Bronchial epithelial cell (primary cell): ENCODE data around the gene VWF. TPM values are rescaled to one million over a fixed set of nuclear protein-coding genes. Genes with fewer than 3 reads are reported as not detected.

ENCODE experiments used
- DNase-seq: peaks from one replicate; pipeline ENCODE4 v3.0.0-alpha.2; 2010; ENCODE audit warnings: low read depth
- FAIRE-seq: peaks from 2 replicates; lab custom pipeline; 2011; peaks lifted over from hg19 to GRCh38; lab: Jason Lieb, UNC
- H3K27me3 ChIP-seq: 2 replicates; pipeline ENCODE4 v1.5.1; 2011; ENCODE audit warnings: low read length; ENCODE audit not compliant: control insufficient read depth, insufficient read depth
- H3K36me3 ChIP-seq: 2 replicates; pipeline ENCODE4 v1.5.1; 2011; ENCODE audit warnings: low read length; ENCODE audit not compliant: control insufficient read depth, insufficient read depth
- H3K4me3 ChIP-seq: 2 replicates; pipeline ENCODE4 v1.5.1; 2011; ENCODE audit warnings: mild to moderate bottlenecking, low read depth, low read length, control low read depth
- CTCF ChIP-seq: IDR thresholded peaks from 2 replicates; pipeline ENCODE4 v1.5.1; 2011; ENCODE audit warnings: mild to moderate bottlenecking, moderate library complexity, low read length, control low read depth, inconsistent platforms; ENCODE audit not compliant: insufficient read depth, severe bottlenecking
- total RNA-seq: library from RNA; depleted of rRNA; stranded (reverse); fragments of >200 nt; gene quantifications from 2 replicates; pipeline ENCODE4 v1.2.1, GENCODE V29; 2014

VWF gene
- total RNA-seq, 1 donor from 2014 or later, result 0.26 TPM

- Histone ChIP-seq H3K36me3 (no peaks in the 10 kb centered on the region), H3K4me3 (no peak overlapping the region), H3K27me3 (no peaks in the 10 kb centered on the region)
- TF ChIP-seq CTCF, result no peak
- no peak for FAIRE-seq
- no peak for DNase-seq
Measured at GRCh38 chr12:5902736-5903135, 221.7 kb downstream of the VWF start.

- DNase-seq, result no peak
- no peak for FAIRE-seq
- Histone ChIP-seq H3K27me3 (no peaks in the 10 kb centered on the region), H3K36me3 (no peaks in the 10 kb centered on the region), H3K4me3 (no peak overlapping the region)
- no peak for TF ChIP-seq CTCF
Measured at GRCh38 chr12:5901416-5901815, 223.1 kb downstream of the VWF start.

GRCh38 chr12:5900533-5901205, 223.8 kb downstream of the VWF start:
- FAIRE-seq (no peak), DNase-seq (no peak)
- no peak for TF ChIP-seq CTCF
- no peaks in the 10 kb centered on the region for H3K36me3 ChIP-seq
- no peak overlapping the region for H3K4me3 ChIP-seq
- no peaks in the 10 kb centered on the region for H3K27me3 ChIP-seq

GRCh38 chr12:5900076-5900475, 224.4 kb downstream of the VWF start:
- no peak for FAIRE-seq
- no peak for DNase-seq
- TF ChIP-seq CTCF, result no peak

GRCh38 chr12:5899675-5900074, 224.8 kb downstream of the VWF start:
- FAIRE-seq, result no peak
- Histone ChIP-seq H3K4me3 (no peak overlapping the region), H3K36me3 (no peaks in the 10 kb centered on the region), H3K27me3 (no peaks in the 10 kb centered on the region)
- TF ChIP-seq CTCF, result no peak
- DNase-seq, result no peak

More at GRCh38 chr12:5900076-5900475, 224.4 kb downstream of the VWF start:
- Histone ChIP-seq H3K36me3 (no peaks in the 10 kb centered on the region), H3K4me3 (no peak overlapping the region), H3K27me3 (no peaks in the 10 kb centered on the region)

- FAIRE-seq (no peak), DNase-seq (no peak)
- H3K4me3 ChIP-seq, result no peak overlapping the region
- TF ChIP-seq CTCF, result no peak
- no peaks in the 10 kb centered on the region for H3K36me3 ChIP-seq
- no peaks in the 10 kb centered on the region for H3K27me3 ChIP-seq
Measured at GRCh38 chr12:5898874-5899273, 225.6 kb downstream of the VWF start.
